IMR-90 (cell line): Measurements from ENCODE around the gene MARVELD2. TPM values are rescaled to one million over a fixed set of nuclear protein-coding genes. Genes with fewer than 3 reads are reported as not detected.

Experiments
- BHLHE40 ChIP-seq: fragments of 150-350 bp; IDR thresholded peaks from 2 replicates; pipeline ENCODE4 v1.6.1; 2016; ENCODE audit warnings: mild to moderate bottlenecking, low read depth, low read length
- CEBPB ChIP-seq: IDR thresholded peaks from 2 replicates; pipeline ENCODE4 v1.6.1; 2012; ENCODE audit warnings: low read depth, low read length, improper control_type of control experiment
- RCOR1 ChIP-seq: IDR thresholded peaks from 2 replicates; pipeline ENCODE4 v1.6.1; 2012; ENCODE audit warnings: mild to moderate bottlenecking, low read length, improper control_type of control experiment; ENCODE audit not compliant: insufficient replicate concordance
- RFX5 ChIP-seq: IDR thresholded peaks from 2 replicates; pipeline ENCODE4 v1.8.0; 2012; ENCODE audit warnings: low read depth, mild to moderate bottlenecking, low read length, moderate library complexity
- polyA plus RNA-seq, 3 experiments: library from polyadenylated mRNA; depleted of rRNA; stranded (reverse); fragments of >200 nt; gene quantifications; 2 replicates each; pipeline ENCODE4 v1.2.3, GENCODE V29; 2012; ENCODE audit warnings: low replicate concordance in 1 of 3
- total RNA-seq: library from RNA; depleted of rRNA; stranded (reverse); fragments of >200 nt; gene quantifications from 2 replicates; pipeline ENCODE4 v1.2.3, GENCODE V29; 2012

Gene MARVELD2
- total and polyA plus RNA-seq, 2 of the 4 experiments (the other 2 are of a cell fraction): 0.51 to 0.54 TPM

DNA sequence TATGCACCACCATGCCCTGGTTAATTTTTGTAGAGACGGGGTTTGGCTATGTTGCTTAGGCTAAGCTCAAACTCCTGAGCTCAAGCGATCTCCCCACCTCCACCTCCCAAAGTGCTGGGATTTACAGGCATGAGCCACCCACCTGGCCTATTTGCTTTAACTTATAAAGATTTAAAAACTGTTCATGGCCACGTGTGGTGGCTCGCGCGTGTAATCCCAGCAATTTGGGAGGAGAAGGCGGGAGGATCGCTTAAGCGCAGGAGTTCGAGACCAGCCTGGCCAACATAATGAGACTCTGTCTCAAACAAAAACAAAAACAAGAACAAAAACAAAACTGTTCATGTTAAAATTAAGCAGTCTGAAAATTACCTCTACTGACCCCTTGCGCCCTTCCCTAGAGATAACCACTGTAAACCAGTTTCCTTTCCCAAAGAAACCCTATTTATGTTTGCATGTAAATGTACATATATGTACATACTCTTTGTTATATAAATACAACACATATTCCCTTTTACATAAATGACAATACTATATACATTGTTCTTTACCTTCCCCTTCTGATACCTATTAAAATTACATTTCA lies 47.1 kb upstream of the MARVELD2 start (continued):
- no peak for TF ChIP-seq CEBPB
- no peak for TF ChIP-seq RFX5
- TF ChIP-seq RCOR1: no peak
- TF ChIP-seq BHLHE40: no peak
